Tongue (tissue), 2 donors: Measurements from ENCODE around the gene SCN4A. TPM values are rescaled to one million over a fixed set of nuclear protein-coding genes. Genes with fewer than 3 reads are reported as not detected.
A peak's percentile ranks its signal among the peaks of the same experiment; 100 is the strongest.
"Not testable (repeated sequence)": the region's sequence is repeated elsewhere in the genome, so short reads cannot be mapped to it uniquely, and the experiment has no call there.

ENCODE experiments used
- DNase-seq: peaks from one replicate; pipeline ENCODE4 v3.0.0-alpha.2; 2015
- total RNA-seq: library from RNA; depleted of rRNA; stranded (reverse); fragments of >200 nt; gene quantifications from one replicate; pipeline ENCODE4 v1.2.3, GENCODE V29; 2014

The SCN4A gene
- total RNA-seq, 1 donor from 2014 or later: 46.2 TPM

DNA sequence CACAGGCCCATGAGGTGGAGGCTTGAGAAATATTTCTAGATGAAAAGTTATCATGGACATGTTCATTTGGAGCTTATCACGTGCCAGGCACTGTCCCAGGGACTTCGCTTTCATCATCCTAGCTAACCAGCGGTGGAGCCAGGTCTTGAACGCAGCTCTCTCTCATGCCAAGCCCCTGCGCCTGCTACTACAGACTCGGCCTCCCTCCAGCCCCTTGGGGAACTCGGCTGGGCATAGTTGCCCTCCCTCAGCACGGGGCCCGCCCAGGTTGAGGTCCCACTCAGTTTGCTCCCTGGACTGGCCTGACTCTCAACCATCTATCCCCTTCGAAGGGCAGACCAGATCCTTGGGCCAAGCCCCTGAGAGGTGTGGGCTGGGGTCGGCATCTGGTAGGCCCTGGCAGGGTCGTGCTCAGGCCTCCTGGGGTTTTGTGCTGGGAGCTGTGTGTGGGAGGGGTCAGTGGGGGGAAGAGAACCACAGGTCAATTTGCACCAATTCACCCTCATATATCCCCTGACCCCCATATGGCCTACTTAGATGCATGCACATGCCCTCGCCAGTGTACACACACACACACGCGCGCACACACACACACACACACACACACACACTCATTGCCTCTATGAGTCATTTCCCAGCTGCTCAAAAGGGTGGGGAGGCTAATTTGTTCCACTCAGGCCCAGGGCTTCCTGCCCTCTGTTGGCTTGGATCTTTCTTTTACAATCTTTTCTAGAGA lies 12.1 kb upstream of the SCN4A start:
- peak; percentile 90 for DNase-seq

DNA sequence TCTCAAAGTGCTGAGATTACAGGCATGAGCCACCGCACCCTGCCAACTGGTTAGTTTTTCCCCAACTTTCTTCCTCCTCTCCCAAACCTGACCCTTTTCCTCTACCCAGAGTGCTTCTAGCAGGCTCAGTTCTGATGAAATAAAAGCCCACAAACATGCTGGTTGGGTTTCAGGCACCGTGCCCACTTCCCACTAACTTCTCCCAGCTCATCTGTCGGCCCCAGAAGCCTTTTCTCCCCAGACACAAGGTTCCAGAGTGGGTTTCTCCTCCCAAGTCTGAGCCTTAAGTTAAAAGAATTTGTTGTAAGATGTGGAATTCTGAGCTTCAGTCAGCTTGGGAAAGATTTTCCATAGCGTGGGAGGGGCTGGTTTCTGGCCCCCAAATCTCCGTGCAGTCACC lies 11.5 kb upstream of the SCN4A start:
- no peak for DNase-seq

DNA sequence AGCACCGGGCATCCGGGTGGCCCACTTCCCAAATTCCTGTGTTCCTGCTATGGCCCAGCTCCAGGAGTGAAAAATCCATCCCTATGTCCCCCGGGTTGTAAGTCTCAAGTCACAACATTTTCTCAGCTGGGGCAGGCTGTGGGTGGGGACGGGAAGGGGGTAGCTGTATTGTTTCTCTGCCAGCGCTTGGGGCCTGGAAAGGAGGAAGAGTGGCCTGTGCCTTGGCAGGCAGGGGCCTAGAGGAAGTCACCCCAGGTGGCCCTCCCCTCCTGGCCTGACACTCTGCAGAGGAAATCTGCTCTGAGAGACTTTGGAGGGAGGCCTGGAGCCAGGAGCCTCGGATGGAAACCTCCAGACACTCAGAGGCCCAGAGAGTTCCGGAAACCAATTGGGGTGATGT lies 10.6 kb upstream of the SCN4A start:
- peak; percentile 88 for DNase-seq

DNA sequence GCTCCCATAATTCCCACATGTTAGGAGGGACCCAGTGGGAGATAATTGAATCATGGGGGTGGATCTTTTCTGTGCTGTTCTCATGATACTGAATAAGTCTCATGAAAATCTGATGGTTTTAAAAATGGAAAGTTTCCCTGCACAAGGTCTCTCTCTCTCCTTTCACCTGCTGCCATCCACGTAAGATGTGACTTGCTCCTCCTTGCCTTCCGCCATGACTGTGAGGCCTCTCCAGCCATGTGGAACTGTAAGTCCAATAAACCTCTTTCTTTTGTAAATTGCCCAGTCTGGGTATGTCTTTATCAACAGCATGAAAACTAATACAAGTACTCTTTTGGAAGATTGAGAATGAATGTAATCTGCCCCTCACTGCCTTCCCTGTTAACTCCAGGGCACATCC lies 9.9 kb upstream of the SCN4A start:
- DNase-seq: not testable (repeated sequence)

DNA sequence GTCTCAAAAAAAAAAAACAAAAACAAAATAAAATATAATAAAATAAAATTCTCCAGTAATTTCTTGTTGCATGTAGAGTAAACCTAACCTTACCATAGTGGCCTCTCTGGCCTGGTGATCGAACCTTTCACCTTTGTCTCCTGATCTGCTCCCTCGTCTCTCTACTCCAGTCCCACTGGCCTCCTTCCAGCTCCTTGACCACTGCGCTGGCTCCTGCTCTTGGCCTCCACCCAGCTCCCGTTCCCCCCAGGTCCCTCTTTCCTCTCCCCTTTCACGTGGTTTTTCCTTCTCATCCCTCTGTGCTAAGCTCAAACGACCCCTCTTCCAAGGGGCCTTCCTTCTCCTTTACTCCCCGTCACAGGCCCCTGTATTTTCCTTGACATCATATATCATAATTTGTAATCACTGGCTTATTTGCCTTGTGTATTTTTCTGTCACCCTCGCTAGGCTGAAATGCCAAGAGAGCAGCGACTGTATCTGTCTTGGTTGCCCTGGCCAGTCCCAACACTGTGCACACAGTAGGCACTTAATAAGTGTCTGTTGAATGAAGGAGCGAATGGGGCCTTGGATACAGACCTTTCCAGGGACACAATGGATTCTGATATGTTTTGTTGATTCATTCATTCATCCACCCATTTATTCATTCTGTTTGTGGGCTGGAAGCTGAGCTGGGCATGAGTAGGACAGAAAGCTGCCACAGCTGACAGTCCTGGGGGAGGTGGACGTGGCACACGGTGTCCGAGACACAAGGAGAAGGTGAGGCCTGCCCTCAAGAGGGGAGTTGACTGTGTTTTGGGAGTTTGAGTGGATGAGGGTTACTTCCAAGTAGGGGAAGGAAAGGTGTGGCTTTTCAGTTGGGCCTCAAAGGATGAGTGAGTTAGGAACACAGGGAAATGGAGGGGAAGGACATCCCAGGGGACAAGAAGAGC lies 5.8 kb upstream of the SCN4A start:
- DNase-seq: no peak

DNA sequence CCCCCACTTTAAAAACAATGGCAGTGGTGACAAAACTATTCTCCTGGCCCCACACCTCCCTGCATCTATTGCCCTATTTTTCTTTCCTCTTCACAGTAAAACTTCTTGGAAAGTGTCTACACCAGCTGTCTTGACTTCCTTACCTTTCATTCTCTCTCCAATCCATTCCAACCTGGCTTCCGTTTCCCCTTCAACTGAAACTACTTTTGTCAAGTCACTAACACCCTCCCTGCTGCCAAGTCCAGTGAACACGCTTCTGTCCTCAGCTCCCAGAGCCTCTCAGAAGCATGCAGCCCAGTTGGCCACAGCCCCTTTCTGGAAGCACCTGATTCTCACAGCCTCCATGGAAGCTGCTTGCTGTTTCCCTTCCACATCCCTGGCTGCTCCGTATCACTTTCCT lies 4.0 kb upstream of the SCN4A start:
- peak; percentile 35 for DNase-seq

DNA sequence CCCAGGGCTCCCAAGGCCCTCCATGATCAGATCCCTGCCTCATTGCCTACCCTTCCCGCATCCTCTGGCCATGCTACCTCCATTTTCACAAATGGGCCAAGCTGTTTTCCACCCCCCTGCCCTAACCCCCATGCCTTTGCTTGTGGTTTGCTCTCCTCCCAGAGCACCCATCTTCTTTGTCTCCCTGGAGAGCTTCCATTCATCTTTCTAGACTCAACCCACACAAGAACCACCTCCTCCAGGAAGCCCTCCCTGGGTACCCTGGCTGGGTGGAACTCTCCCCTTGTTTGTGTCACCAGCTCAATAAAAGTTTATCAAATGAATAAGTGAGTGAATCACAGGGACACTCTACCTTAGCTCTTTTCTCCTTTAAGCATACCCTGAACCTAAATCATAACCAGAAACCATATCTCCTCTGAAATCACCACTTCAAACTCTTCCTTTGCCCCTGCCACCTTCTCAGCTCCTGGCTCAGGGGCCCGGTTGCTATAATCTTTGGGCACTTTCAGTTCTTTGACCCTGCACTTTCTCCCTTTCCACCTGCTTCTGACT lies 2.9 kb upstream of the SCN4A start:
- no peak for DNase-seq

DNA sequence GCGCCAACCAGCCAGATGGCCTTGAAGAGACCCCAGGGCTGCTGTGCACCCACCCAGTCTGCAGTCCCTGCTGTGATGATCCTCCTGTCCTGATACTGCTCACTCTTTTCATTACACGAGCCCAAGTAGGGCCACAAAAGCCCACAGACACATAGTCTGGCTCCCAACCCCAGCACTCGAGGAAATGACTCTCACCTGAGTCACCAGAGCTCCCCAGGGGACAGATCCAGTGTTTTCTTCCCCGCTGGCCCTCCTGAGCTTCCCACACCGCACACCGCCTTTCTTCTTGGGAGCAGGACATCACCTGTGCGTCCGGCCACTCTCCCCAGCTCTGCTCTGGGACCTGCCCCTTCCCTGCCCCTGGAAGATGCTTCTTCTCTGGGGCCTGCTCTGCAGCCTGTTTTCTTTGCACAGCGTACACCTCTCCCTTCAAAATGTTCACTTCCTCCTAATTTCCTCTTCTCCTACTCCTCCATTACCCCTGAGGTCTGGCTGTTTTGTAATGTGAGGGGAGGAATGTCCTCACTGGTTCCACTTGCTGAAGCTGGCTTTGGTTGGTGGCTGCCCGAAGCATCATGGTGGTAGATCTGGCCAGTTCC lies 2.0 kb upstream of the SCN4A start:
- no peak for DNase-seq

DNA sequence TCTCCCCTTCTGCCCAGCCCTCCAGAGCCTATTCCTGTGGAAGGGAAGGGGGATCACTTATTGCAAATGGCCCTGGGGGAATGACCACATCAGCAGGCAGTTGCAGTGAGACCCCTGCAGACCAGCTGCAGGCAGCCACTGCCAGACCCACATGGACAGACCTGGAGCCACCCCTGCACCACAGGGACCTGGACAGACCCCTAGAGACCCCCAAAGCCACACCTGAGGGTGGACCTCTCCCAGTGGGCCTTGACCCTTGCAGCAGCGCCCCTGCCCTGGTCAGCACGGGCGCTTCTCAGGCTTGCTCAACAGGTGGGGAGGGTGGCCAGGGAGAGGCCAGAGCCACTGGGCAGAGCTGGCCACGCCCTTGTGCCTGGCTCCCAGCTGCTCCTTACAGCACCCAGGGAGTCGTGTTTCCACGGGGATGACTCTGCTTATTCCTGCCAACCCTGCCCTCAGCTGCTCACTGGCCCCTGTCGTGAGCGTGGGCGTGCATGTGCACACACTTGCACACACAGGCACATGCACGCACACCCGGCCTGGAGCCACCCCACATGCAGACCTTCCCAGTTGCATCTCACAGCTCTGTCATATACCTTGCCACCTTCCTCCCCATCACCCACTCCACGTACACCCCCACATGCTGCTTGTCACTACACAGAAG lies 1.3 kb upstream of the SCN4A start:
- DNase-seq: peak; percentile 66

DNA sequence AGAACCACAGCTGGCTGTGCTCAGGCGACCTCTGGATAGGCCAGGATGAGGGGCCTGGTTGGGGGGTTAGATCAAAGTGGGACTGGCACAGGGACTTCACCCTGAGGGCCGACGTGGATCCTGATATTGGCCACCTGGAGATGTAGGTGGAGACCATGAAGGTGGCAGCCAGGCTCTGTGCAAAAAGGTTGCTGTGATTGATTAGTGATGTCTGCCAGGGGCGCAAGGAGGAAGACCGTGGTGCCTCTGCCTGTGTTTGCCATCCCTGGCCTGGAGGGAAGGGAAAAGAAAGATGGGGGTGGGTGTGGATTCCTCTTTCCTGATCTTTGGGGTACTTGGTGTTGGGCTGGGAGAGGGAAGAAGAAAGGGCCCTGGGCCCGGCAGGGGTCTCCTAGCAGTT lies 529 bp upstream of the SCN4A start:
- DNase-seq: no peak

DNA sequence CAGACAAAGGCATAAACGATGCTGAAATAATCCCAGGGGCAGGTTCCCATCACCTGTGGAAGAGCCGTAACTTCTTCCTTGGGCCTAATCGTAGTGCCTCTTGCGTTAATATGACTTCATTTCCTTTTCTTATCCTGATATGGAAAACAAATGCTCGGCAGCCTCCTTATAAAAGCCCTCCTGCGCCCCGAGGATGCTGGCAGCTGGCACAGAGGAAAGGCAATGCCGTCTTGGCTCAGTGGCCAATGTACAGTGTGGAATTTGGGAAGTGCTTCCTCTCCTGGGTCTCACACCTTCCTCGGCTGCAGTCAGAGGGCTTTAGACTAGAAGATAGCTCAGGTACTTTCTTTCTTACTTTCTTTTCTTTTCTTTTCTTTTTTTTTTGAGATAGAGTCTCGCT lies 3.4 kb downstream of the SCN4A start:
- DNase-seq: no peak

DNA sequence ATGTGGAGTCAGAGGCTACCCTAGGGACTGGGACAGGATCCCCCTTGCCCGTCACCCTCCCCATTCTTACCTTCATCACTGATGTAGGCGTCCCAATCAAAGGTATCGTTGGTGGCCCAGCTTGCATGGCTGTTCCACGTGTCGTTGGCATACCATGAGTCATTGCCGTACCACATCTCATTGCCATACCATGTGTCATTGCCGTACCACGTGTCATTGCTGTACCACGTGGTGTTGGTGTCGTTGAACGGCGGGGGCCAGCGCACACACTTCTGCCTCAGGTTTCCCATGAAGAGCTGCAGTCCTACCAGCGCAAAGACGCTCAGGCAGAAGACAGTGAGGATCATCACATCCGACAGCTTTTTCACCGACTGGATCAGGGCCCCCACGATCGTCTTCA lies 4.8 kb downstream of the SCN4A start:
- DNase-seq: no peak

DNA sequence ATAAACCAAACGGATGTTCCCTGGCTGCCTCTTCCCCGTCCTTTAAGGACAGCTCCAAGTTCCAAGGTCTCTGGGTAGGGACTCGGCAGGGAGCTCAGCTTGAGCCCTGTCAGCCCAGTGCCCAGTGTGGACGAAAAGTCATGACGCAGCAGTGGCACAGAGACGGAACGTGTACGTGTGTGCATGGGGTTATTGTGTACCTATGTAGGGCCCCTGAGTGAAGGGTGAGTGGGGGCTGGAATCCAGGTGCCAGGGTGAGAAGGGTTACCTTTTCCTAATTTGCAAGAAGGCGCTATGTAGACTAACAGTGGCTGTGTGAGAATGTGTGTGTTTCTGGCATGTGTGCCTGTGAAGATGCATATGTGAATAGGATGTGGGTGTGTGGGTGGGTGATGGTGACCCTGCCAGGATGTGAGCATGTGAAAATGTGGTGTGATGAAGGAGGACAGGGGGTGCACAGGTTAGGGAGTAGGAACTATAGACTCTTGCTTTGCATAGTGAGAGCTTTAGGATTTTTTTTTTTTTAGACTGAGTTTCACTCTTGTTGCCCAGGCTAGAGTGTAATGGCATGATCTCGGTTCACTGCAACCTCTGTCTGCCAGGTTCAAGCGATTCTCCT lies 6.0 kb downstream of the SCN4A start:
- no peak for DNase-seq

DNA sequence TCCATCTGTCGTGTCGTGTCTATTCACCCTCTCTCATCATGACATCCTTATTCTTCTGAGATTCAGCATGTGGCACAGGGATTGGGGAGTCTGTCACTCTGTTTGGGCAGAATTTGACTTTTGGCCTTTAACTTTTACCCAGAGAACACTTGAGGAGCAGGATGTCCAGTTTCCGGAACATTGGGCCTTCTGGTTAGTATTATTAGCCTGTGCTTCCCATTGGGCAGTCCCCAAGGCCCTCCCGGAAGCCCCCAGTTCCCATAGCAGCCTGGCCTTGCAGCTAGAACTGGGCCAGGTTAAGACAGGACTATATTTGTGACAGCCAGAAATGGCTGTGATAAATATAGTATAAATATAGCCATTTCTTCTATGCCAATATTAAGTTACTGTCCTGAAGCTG lies 9.6 kb downstream of the SCN4A start:
- no peak for DNase-seq

DNA sequence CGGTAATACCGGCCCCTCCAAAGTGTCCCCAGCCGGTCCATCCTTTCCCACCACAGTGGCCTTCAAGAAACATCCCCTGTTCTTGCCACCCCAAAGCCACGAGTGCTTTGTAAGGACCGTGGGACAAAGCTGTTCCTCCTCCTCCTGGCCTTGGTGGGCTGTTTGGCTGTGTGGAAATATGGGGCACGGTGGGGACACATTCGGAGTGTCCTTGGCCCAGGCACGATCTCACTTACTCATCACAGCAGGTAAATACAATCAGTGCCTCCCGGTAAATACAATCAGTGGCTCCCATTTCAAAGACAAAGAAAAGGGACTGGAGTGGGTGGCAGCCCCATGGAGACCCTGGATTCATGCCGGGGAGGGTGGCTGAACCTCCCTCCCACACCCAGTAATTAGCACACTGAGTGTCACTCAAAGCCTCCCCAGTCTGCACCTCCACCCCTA lies 10.4 kb downstream of the SCN4A start:
- DNase-seq: no peak

DNA sequence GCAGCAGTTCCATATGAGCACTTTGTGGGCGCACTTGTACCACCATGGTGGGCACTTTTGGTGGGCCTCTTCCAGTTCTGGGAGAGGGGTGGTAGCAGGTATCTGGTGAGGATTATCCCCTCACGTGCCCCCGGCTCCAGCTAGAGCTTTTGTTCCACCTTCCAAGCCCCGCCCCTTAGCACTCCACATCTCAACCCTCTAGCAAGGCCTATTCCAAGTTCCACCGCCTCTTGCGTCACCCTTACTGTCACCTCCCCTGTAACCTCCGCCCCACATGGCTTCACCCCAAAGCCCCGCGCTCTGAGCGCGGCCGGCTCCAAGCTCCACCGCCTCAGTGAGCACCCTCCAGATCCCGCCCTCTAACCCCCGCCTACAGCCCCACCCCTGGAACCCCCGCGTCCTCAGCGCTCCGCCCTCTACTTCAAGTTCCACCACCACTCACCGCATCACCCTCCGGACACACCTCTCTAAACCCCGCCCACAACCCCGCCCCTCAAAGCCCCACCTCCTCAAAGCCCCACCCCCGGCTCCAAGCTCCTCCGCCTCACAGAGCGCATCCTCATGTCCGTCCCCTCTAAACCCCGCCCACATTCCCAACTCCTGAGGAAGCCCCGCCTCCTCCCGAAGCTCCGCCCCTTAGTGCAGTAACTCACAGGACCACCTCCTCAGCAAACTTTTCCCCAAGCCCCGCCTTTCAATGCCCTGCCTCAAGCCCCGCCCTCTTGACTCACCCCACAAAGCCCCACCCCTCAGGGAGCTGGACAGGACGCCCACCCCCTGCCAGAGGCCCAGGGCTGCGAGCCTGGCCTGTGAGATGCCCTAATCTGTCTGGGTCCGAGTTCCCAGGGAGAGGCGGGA lies 11.1 kb downstream of the SCN4A start:
- DNase-seq: peak; percentile 72

DNA sequence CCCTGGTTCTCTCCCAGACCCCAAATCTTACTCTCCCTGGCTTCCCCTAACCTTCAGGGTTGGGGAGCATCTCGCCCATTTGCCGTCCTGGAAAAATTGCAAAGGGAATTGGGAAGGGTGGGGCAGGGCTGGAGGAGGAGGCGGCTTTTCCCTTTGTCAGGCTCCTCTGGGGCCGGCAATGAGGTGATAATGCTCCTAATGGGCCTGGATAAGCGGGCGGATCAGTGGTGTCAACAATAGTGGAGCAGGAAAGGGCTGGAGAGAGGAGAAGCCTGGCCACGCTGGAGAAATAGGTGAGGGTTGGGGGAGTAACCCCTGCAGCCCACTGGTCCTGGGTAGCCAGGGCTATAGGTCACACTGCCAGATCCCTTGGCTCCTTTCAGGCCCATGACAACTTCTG lies 12.3 kb downstream of the SCN4A start:
- DNase-seq: no peak

DNA sequence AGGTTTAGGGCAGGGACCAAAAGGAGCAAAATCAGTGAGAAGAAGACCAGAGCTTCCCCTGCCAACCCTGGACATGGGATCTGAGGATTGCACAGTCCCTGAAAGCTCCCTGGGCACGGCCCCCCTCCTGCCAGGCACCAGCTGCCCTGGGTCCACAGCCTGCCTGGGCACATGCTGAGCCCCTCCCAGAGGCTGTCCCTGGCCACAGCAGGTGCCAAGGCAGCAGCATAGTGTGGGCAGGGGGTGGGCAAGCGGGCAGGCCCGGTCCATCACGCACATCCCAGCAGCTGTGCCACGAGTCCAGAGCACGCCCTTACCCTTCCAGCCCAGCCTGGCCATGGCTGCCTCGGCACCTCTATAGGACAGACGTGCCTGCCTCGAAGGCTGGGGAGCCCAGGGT lies 12.7 kb downstream of the SCN4A start:
- DNase-seq: peak; percentile 89

DNA sequence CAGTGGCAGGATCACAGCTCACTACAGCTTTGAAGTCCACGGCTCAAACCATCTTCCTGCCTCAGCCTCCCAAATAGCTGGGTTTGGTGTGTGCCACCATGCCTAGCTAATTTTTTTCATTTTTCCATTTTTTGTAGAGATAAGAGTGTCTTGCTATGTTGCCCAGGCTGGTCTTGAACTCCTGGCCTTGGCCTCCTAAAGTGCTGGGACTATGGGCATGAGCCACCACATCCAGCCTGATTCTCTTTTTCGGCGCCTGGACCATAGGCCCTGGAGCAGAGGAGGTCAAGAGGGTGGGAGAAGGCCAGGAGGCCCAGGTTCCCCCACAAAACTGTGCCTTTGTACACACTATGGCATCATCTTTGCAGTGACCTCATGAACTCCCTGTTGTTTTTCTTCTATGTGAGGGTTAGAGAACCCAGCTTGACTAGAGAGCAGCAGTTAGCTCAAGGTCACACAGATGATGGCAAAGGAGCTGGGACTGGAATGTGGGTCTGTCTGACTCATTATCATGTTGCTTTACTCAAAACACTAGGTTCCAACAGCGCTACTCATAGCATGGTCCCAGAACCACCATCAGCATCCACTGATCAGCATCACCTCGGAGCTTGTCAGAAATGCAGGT lies 16.3 kb downstream of the SCN4A start:
- no peak for DNase-seq

DNA sequence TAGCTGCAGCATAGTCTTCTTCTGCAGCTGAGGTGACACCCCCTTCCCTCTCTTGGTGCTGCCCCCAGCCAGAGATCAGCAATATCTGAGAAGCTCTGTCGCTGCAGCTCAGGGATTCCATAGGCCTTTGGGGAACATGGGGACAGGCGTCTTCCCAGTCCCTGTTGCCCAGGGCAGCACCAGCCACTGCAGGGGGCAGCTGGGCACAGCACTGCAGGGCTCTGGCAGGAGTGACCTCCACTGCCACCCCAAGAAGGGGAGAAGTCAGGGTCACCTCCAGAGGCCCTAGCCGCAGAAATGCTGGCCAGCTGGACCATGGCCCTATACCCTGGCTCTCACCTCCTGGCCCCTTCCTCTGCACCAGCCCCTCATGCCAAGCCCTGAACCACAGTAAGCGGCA lies 16.9 kb downstream of the SCN4A start:
- no peak for DNase-seq
